Femur (tissue), 1 donor: ENCODE results near the gene DENND1B.
"Not testable (repeated sequence)": the region's sequence is repeated elsewhere in the genome, so short reads cannot be mapped to it uniquely, and the experiment has no call there.

Source experiments
- DNase-seq: peaks from one replicate; pipeline ENCODE4 v3.0.0-alpha.2; 2017

DENND1B gene

GRCh38 chr1:197541411-197541810 lies 233.9 kb downstream of the DENND1B start:
- no peak for DNase-seq

DNA sequence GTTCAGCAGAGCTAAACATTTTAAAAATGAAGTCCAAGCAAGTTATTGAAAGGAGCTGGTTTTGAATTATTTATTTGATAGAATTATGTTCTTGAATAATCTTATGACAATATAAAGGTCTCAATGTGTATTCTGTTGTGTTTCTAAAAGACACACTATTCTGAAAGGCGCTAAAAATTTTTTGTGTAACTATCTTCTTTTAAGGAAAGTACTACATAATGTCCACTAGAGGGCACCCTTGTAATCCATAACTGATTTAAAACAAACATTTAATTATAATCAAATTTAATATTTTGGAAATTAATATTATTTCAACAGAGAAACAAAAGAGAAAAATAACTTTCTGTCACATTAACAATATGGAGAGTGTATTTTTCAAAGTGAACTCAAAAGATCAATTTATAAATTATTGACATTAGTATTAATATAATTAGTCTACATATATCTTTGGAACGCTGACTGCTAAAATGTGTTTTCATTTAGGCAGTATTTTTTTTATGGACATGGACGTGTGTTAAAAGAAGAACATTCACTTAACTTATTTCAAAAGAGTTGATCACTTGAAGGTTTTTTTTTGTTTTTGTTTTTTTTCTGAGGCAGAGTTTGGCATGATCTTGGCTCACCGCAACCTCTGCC lies 248.4 kb downstream of the DENND1B start:
- no peak for DNase-seq

GRCh38 chr1:197521118-197521739 lies 254.1 kb downstream of the DENND1B start:
- DNase-seq = no peak

- no peak for DNase-seq
These were observed 255.4 kb downstream of the DENND1B start for GRCh38 chr1:197519741-197520334.

- DNase-seq = no peak
These were observed 259.9 kb downstream of the DENND1B start for GRCh38 chr1:197515421-197515820.

DNA sequence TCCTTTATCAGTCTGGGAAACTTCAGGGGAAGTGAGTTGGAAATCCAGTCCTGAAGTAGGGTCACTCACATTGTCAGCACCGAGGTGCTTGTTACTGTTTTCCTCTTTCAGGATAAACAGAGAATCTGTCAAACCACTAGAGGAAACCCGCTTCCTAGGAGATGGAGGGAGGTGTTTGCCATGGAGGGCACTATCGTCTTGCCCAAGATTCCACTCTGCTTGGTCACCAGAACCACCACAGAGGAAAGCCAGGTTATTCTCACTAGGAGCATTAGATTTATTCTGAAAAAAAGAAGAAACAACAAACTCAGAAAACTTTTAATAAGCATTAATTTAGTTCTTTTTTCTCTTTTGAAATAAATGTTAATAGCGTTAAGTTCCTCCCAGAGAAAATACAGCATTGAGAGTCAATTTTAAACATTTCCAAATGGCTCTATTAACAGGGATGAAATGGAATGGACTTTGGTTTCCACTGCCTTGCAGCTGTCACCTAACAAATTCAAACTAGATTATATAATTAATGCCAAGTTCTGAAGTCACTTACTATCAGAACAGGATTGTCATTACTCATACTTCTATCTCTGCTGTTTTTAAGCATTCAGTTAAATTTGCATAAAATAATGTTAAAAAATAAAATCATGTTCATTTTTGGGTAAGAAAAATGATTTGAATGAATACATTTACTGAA lies 264.4 kb downstream of the DENND1B start:
- DNase-seq = no peak

GRCh38 chr1:197496722-197497121 lies 278.6 kb downstream of the DENND1B start:
- DNase-seq = no peak

DNA sequence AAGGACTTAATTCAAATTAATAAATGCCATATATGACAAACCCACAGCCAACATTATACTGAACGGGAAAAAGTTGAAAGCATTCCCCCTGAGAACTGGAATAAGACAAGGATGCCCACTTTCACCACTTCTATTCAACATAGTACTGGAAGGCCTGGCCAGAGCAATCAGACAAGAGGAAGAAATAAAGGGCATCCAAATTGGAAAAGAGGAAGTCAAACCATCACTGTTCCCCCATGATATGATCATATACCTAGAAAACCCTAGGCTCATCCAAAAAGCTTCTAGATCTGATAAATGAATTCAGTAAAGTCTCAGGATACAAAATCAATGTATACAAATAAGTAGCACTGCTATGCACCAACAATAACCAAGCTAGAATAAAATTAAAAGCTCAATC lies 283.8 kb downstream of the DENND1B start:
- DNase-seq = not testable (repeated sequence)

DNA sequence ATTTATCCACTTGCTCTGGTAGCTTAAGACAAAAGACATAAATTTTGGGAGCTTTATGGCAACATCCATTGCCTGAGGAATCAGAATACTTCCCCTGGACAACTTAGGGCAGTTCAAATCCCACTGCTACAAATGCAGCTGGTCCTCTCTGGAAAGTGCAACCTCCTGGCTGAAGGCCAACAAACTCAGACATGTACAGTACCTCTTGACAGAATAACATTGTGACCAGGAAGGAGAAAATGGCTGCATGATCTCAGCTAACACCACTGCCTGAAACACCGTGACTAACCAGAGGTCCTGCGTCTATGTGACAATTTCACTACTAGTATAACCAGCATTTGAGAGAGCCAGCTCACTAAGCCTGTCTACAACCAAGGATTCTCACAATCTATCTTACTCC lies 288.3 kb downstream of the DENND1B start:
- DNase-seq = peak; percentile 30

DNA sequence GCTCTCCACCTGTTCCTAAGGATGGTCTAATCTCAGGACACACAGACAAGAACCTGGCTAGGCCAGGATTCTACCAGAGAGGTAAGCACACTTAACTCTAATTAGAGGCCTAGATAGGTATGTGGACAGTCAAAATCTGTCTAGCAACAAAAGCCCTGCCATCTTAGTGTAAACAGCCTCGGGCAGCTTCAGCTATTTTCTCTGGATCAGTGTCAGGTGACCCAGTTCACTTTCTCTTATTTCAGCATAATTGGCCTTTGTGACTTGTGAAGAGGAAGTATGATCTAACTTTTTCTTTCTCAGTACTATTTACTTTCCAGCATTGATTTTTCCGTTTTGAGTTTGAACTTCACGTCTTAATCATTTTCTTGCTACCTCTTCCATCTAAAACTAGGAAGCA lies 289.5 kb downstream of the DENND1B start:
- DNase-seq = no peak

GRCh38 chr1:197481101-197481500 lies 294.2 kb downstream of the DENND1B start:
- no peak for DNase-seq

- DNase-seq = no peak
These were observed 294.8 kb downstream of the DENND1B start for GRCh38 chr1:197480446-197480845.

DNA sequence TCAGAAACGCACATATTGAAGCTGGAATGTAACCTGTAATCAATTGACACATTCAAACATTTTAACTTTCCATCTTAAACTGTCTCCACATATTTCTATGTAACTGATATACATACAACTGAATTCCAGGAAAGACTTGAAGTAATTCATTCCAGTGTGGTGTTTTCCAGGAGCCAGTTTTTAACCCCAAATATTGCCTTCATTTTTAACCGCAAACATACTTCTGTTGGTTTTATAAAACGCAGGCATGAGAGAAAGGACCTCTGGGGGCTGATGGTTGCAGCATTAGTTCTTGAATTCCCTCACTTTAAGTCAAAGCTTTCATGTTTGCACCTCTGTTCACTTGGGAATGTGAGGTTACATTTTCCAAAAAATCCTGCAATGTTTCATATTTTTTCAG lies 303.1 kb downstream of the DENND1B start:
- DNase-seq = no peak

DNA sequence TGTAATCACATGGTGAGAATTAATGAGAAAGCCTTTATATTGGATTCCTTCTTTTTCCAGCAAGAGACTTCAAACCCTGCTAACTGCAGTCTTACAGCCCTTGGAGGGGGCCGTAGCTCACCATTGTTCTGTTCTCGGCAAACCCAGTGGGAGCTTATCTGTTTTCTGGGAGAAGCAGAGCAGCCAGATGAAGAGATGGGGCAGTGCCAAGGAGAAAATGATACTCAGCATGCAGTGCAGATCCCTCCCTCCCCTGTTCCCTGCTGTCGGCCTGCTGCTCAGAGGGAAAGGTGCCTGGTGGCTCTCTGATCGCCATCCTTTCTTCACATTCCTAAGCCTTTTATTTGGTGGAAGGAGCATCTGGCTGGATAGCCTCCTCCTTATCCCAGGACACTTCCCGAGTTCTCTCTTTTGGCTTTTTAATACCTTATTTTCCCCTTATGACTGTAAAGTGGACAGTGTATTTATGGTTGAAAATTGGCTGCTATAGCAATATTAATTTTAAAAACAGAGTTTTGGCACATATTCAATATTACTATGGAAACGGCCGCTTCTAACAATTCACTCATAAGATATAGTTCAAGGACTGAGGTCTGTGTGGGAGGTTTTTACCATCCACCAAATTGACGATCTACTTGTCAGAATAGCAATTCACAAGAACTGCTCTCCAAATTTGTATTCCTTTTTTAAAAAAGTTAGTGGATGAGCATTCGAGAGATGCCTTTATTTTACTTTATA lies 303.9 kb downstream of the DENND1B start:
- DNase-seq = peak; percentile 52

DNA sequence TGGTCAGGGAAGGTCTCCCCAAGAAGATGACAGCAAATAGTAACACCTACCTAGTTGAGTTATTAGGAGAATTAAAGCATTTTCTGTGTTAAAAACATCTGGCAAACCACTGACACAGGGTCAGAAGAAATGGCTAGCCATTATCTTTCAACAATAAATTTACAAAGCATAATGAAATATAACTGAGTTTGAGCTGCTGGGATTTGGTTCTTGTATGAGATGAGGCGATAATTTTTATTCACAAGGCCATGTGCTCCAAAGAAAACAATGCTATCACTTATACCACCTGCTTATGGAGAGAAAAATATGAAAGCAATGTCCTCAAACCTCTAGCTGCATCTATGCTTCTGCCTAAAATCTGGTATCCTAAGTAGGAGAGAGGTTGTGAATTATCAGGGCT lies 304.9 kb downstream of the DENND1B start:
- no peak for DNase-seq

DNA sequence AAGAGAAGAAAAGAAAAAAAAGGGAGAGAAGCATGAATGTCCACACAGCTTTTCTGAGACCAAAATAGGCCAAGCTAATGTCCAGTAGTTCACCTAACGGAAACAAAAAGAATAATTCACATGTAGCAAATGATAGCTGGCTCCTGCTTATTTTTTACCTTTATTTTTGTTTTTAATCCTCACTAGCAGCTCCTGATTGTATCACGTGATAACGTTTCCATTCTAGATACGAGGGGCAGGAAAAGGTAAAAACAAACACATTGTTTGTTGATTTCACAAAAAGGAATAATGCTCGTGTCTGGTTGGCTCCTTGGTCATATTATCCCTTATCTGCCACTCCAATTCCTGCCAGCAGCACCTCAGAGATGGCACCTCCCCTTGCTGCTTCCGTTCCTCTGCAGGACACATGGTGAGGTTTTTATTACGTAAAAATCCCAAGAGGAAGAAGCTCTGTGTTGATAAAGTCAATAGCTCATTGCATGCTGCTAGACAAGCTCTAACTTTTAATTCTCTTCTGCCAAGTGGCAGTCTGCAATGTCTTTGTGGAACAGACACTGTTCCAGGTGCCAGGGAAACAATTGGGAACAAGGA lies 305.6 kb downstream of the DENND1B start:
- no peak for DNase-seq

GRCh38 chr1:197468543-197469175 lies 306.6 kb downstream of the DENND1B start:
- no peak for DNase-seq

DNA sequence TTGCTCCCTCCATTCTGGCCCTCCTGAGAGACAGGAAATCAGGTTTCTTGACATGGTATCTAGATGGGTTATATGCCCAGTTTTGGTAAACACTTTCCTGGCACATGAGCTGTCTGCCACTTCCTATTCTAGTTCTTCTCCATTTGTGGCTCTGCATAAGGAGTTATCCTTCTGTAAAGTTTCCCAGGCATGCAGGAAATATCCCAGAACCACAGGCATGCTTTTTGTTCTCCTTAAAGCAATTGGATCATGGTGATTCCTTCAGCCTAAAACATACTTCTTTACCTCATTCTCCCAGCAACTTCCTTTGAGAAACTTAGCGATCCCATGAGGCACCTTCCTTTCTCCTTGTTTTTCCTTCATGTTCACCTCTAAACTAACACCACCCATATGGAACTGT lies 307.4 kb downstream of the DENND1B start:
- DNase-seq = no peak

- DNase-seq = no peak
These were observed 308.5 kb downstream of the DENND1B start for GRCh38 chr1:197466813-197467212.

DNA sequence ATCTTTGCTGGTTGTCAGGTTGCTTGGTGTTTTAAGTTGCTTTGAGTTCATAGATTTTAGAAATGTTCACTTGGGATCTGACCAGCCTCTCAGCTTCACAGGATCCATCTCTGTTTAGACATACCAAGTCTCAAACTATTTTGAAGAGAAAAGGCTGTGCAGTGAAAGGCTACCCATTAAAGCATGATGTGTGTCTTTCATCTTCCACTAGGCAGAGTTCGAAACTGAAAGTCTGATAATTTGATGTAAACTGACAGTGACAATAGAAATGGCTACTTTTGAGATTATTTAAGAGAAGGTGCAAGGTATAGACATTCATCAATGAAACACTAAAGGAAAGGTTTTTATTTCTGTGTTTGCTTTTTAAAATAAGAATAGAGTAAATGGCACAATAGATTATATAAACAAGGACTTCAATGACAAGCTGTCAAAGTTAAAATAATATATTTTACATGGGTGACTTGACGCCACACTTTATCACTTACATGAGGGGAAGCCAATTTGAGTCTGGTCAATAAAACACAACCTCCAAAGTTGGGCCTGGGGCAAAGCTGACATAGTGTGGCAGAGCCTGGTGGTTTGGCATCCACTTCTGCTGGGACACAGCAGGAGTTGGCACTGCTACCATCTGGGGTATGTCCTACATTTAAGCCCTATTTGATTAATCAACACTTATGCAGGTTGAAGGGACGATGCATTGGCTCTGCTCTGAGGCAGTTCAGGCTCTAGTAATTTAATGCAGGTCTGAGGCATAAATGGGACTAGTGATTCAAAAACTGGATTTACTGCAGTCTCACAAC lies 309.6 kb downstream of the DENND1B start:
- DNase-seq = no peak

DNA sequence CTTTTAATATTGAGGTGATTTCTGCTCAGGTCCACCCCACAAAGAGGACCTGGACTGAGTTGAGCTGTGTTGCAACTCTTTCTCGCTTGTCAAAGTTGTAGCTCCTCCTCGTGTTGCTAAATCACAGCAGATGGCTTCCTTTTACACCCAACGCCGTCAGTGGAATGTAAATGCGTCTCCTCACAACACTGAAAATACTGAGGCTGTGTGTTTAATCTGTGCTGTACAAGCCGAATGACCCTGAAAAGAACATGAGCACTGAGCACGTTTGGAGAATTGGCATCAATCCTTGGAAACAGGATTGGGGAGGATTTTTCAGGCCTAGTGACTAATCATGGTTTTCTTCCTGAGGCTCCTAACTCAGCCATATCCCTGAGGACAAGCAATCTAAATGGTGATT lies 311.2 kb downstream of the DENND1B start:
- peak; percentile 66 for DNase-seq
